Stomach (tissue), 9 donors: Measurements from ENCODE around the gene SLC39A8. TPM values are rescaled to one million over a fixed set of nuclear protein-coding genes. Genes with fewer than 3 reads are reported as not detected.
A peak's percentile ranks its signal among the peaks of the same experiment; 100 is the strongest.

Experiments used
- DNase-seq, 2 donors: peaks; one replicate each; pipeline versions ENCODE4 v3.0.0 to v3.0.0-alpha.2; 2013 to 2019
- H3K27ac ChIP-seq, 5 donors: fragments of 200-600 bp in 4 of 5; sonication (generic) in 4 of 5; one replicate each; pipeline ENCODE4 v1.5.1; 2013 to 2019; ENCODE audit warnings: mild to moderate bottlenecking in 1 of 5, moderate library complexity in 1 of 5
- H3K27me3 ChIP-seq, 3 donors: fragments of 200-600 bp; sonication (generic); one replicate each; pipeline ENCODE4 v1.5.1; 2017 to 2019; ENCODE audit warnings: mixed run types in 1 of 3
- H3K36me3 ChIP-seq, 4 donors: fragments of 200-600 bp; sonication (generic); 1 replicate in 3 of 4; 2 replicates in 1 of 4; pipeline ENCODE4 v1.5.1; 2016 to 2019
- H3K4me1 ChIP-seq, 4 donors: fragments of 200-600 bp; sonication (generic); one replicate each; pipeline ENCODE4 v1.5.1; 2016 to 2019
- H3K4me3 ChIP-seq, 4 donors: fragments of 200-600 bp; sonication (generic) in 3 of 4; one replicate each; pipeline ENCODE4 v1.5.1; 2016 to 2019; ENCODE audit warnings: mild to moderate bottlenecking in 1 of 4
- H3K9me3 ChIP-seq, 4 donors: fragments of 200-600 bp; sonication (generic); one replicate each; pipeline ENCODE4 v1.5.1; 2016 to 2019
- EP300 ChIP-seq: sonication (generic); formaldehyde crosslinking; IDR thresholded peaks from one replicate; pipeline ENCODE4 v1.6.1; 2017; ENCODE audit warnings: antibody characterized with exemption
- POLR2A ChIP-seq, 4 donors: fragments of 450-650 bp; IDR thresholded peaks; one replicate each; pipeline ENCODE4 v1.6.1; 2016; ENCODE audit warnings: antibody characterized with exemption in 4 of 4, control low read depth in 2 of 4, mild to moderate bottlenecking in 1 of 4, moderate library complexity in 1 of 4
- POLR2AphosphoS5 ChIP-seq, 3 donors: sonication (generic); formaldehyde crosslinking; IDR thresholded peaks; one replicate each; pipeline ENCODE4 v1.6.1; 2016; ENCODE audit warnings: antibody characterized with exemption in 3 of 3
- WGBS, 5 donors: extraction: QIAGEN DNeasy Blood & Tissue Kit in 3 of 5; methylation state at CpG; one replicate each; pipeline versions ENCODE4 v1.1.5 to v1.1.7; 2013 to 2018; 5-methylcytosine and 5-hydroxymethylcytosine counted together
- intact Hi-C: fragments of 100-400 bp; cut with DNase I; formaldehyde crosslinking; loops from one replicate; pipeline ENCODE4 v1.15.1; 2023; ENCODE audit warnings: low total_unique reads
- polyA plus RNA-seq, 3 donors: library from polyadenylated mRNA; stranded (reverse); fragments of 200-250 nt; gene quantifications; one replicate each; pipeline ENCODE4 v1.2.3, GENCODE V29; 2013
- total RNA-seq, 5 donors: library from RNA; depleted of rRNA; stranded (reverse); fragments of >200 nt; gene quantifications; one replicate each; pipeline versions ENCODE4 v1.1.0 to v1.2.3, GENCODE V29; 2014 to 2016
- TF ChIP-seq, protein P1 (sequence below), 7 experiments: fragments of 450-650 bp in 4 of 7; fragments of 200-600 bp in 3 of 7; sonication (generic) in 3 of 7; IDR thresholded peaks; one replicate each; pipeline ENCODE4 v1.5.1; 2016 to 2019; ENCODE audit warnings: antibody characterized with exemption in 7 of 7, control low read depth in 2 of 7, mild to moderate bottlenecking in 1 of 7
- donor health status: healthy with polysubstance abuse.
- donor health status: Bipolar disorder and iron deficiency.
- donor health status: healthy.

The SLC39A8 gene
- total and polyA plus RNA-seq, 8 donors, result 1.8 to 24.6 (median 9.4) TPM

DNA sequence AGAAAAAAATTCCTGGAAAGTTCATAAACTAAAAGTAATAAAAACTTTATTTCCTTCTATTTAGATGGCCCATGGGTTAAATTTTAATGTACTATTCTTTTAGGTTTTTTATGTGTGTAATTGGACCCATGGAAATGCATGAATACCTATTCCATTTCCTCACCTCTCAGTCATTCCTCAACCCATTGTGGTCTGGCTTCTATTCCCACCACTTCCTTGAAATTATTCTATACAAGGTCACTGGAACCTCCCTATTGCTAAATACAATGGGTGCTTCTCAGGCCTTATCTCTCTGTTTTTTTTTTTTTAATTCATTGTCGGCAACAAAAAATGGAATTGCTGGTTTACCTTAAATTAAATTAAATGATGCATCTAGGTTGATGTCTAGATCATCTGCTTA is 17.2 kb downstream of the SLC39A8 start:
- Histone ChIP-seq H3K27ac (no peak overlapping the region), H3K4me3 (no peak overlapping the region), H3K9me3 (no peaks in the 10 kb centered on the region), H3K4me1 (no peaks in the 10 kb centered on the region), H3K27me3 (no peaks in the 10 kb centered on the region), H3K36me3 (no peaks in the 10 kb centered on the region)
- intact Hi-C loops, result no loop called here
- DNase-seq, result no peak
- 61 to 71% (median 66%) methylated on average over 1 of the region's 1 CpG for WGBS, 5 donors
- TF ChIP-seq, protein P1, sequence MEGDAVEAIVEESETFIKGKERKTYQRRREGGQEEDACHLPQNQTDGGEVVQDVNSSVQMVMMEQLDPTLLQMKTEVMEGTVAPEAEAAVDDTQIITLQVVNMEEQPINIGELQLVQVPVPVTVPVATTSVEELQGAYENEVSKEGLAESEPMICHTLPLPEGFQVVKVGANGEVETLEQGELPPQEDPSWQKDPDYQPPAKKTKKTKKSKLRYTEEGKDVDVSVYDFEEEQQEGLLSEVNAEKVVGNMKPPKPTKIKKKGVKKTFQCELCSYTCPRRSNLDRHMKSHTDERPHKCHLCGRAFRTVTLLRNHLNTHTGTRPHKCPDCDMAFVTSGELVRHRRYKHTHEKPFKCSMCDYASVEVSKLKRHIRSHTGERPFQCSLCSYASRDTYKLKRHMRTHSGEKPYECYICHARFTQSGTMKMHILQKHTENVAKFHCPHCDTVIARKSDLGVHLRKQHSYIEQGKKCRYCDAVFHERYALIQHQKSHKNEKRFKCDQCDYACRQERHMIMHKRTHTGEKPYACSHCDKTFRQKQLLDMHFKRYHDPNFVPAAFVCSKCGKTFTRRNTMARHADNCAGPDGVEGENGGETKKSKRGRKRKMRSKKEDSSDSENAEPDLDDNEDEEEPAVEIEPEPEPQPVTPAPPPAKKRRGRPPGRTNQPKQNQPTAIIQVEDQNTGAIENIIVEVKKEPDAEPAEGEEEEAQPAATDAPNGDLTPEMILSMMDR (IDR thresholded peaks at IDR 0.05), result no peak
- no peak for TF ChIP-seq EP300
- TF ChIP-seq POLR2A (IDR thresholded peaks at IDR 0.05), result no peak
- no peak for TF ChIP-seq POLR2AphosphoS5 (IDR thresholded peaks at IDR 0.05)

DNA sequence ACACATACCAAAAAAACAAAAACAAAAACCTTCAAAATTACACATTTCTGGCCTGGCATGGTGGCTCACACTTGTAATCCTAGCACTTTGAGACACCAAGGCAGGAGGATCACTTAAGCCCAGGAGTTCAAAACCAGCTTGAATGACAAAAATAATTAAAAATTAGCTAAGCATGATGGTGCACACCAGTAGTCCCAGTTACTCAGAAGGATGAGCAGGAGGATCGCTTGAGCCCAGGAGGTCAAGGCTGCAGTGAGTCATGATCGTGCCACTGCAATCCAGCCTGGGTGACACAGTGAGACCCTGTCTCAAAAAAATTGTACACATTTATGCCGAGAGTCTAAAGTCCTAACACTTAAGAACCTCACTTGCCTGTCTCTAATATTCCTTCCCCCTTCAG is 18.3 kb downstream of the SLC39A8 start:
- TF ChIP-seq, protein P1 (IDR thresholded peaks at IDR 0.05), result no peak
- TF ChIP-seq POLR2AphosphoS5 (IDR thresholded peaks at IDR 0.05) (no peak), EP300 (no peak), POLR2A (IDR thresholded peaks at IDR 0.05) (no peak)
- intact Hi-C loops, result no loop called here
- H3K9me3 ChIP-seq, result no peaks in the 10 kb centered on the region
- no peaks in the 10 kb centered on the region for H3K4me1 ChIP-seq
- DNase-seq, result no peak
- no peaks in the 10 kb centered on the region for H3K36me3 ChIP-seq
- 93 to 97% (median 95%) methylated on average over 3 of the region's 3 CpGs for WGBS, 5 donors
- H3K27ac ChIP-seq, result no peak overlapping the region
- no peaks in the 10 kb centered on the region for H3K27me3 ChIP-seq
- no peak overlapping the region for H3K4me3 ChIP-seq

DNA sequence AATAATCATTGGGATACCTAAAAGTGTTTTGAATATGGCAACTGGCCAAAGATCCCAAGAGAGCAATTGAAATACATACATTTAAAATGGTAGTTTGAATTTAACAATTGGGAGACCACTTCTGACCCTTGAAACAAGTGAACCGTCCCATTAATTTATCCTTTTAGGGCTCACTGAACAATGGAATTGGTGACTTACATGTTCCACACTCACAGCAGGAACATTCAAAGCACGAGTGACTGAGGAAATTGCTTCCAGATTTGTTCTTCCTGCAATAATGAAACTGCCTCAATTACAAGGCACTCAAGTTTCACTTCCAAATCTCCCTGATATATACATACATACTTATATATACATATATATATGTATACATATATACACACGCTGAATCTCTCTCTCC is 20.6 kb downstream of the SLC39A8 start:
- intact Hi-C loops, result no loop called here
- DNase-seq, result peak in 1 of 2 donors; percentile 8
- WGBS, 5 donors, result 56 to 72% (median 60%) methylated on average over 3 of the region's 3 CpGs
- Histone ChIP-seq H3K27me3 (no peaks in the 10 kb centered on the region), H3K36me3 (no peaks in the 10 kb centered on the region), H3K9me3 (no peaks in the 10 kb centered on the region), H3K4me3 (no peak overlapping the region), H3K4me1 (peaks cover 0 to under 1% (median 0%) of the 10 kb centered on the region in 4 donors), H3K27ac (no peak overlapping the region)
- TF ChIP-seq EP300 (no peak), POLR2AphosphoS5 (IDR thresholded peaks at IDR 0.05) (no peak), POLR2A (IDR thresholded peaks at IDR 0.05) (no peak)
- TF ChIP-seq, protein P1 (IDR thresholded peaks at IDR 0.05), result no peak

- no peak for TF ChIP-seq POLR2A (IDR thresholded peaks at IDR 0.05)
- TF ChIP-seq EP300, result no peak
- TF ChIP-seq, protein P1 (IDR thresholded peaks at IDR 0.05), result no peak
- TF ChIP-seq POLR2AphosphoS5 (IDR thresholded peaks at IDR 0.05), result no peak
- no peak overlapping the region for H3K27ac ChIP-seq
- DNase-seq, result no peak
- WGBS, 5 donors, result 91 to 100% (median 98%) methylated on average over 2 of the region's 2 CpGs
- no peaks in the 10 kb centered on the region for H3K36me3 ChIP-seq
- H3K4me1 ChIP-seq, result peaks cover 0 to 4% (median 0%) of the 10 kb centered on the region in 4 donors
- intact Hi-C loops, result no loop called here
- no peaks in the 10 kb centered on the region for H3K9me3 ChIP-seq
- H3K4me3 ChIP-seq, result no peak overlapping the region
- H3K27me3 ChIP-seq, result no peaks in the 10 kb centered on the region
Observed at GRCh38 chr4:102322736-102323135, 22.5 kb downstream of the SLC39A8 start.
